ENCODE data around the gene MYO16.

DNA sequence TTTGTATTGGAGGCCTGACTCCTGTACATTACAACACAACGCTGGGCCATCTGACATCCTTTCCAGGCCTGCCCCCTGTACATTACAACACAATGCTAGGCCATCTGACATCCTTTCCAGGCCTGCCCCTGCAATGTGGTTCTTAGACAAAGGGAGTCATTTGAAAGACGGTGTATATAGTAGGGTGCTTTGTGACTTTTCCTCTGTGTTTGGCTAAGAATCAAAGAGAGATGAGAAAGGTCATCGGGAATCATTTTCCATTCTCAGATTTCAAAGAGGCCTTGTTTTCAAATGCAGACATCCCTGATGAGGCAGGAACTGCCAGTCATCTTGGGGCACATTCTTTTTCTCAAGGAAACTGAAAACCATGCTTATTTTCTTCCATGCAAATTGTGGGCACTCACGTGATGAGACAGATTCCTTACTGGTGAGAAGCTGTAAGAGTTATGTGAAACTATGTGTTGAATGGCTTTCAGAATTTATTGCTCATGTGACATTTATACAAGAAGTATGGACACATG lies 551.6 kb downstream of the MYO16 start:
- no peak for TF ChIP-seq CTCF (IDR thresholded peaks at IDR 0.05; ENCODE audit: poor library complexity)
- no peak for TF ChIP-seq EZH2 (IDR thresholded peaks at IDR 0.05; ENCODE audit: borderline replicate concordance)

Data from hepatocyte (in vitro differentiated cells).